Spleen (tissue), 7 donors: ENCODE results near the gene ITSN1.

Experiments used
- POLR2A ChIP-seq, 3 donors: fragments of 450-650 bp; IDR thresholded peaks; one replicate each; pipeline ENCODE4 v1.5.1; 2017; ENCODE audit warnings: antibody characterized with exemption in 3 of 3, mild to moderate bottlenecking in 1 of 3
- POLR2AphosphoS5 ChIP-seq, 3 donors: sonication (generic); formaldehyde crosslinking; IDR thresholded peaks; one replicate each; pipeline ENCODE4 v1.5.1; 2017; ENCODE audit warnings: antibody characterized with exemption in 3 of 3
- TF ChIP-seq, protein P1 (sequence below), 11 experiments: fragments of 200-600 bp in 7 of 11; fragments of 450-650 bp in 4 of 11; sonication (generic) in 4 of 11; IDR thresholded peaks in 8 of 11; conservative IDR thresholded peaks in 3 of 11; 1 replicate in 7 of 11; 2 replicates in 4 of 11; pipeline versions ENCODE4 v1.4.0 to v1.8.0; 2016 to 2021; ENCODE audit warnings: antibody characterized with exemption in 11 of 11, inconsistent platforms in 4 of 11, mild to moderate bottlenecking in 1 of 11
- donor health status: DM: no; HTN: no; CAD: no; lungs with moderate emphysema.
- donor health status: DM: no; HTN: no; CAD: no.
- donor health status: DM: no; HTN: no; CAD: no.

- TF ChIP-seq, protein P1, sequence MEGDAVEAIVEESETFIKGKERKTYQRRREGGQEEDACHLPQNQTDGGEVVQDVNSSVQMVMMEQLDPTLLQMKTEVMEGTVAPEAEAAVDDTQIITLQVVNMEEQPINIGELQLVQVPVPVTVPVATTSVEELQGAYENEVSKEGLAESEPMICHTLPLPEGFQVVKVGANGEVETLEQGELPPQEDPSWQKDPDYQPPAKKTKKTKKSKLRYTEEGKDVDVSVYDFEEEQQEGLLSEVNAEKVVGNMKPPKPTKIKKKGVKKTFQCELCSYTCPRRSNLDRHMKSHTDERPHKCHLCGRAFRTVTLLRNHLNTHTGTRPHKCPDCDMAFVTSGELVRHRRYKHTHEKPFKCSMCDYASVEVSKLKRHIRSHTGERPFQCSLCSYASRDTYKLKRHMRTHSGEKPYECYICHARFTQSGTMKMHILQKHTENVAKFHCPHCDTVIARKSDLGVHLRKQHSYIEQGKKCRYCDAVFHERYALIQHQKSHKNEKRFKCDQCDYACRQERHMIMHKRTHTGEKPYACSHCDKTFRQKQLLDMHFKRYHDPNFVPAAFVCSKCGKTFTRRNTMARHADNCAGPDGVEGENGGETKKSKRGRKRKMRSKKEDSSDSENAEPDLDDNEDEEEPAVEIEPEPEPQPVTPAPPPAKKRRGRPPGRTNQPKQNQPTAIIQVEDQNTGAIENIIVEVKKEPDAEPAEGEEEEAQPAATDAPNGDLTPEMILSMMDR (IDR thresholded peaks at IDR 0.05 in 8 of 11, conservative IDR thresholded peaks at IDR 0.05 in 3 of 11), result no peak
- TF ChIP-seq POLR2AphosphoS5 (IDR thresholded peaks at IDR 0.05) (no peak), POLR2A (IDR thresholded peaks at IDR 0.05) (no peak)
These were observed 157.2 kb downstream of the ITSN1 start for GRCh38 chr21:33799378-33800090.
